HG03521 (cell line): Measurements from ENCODE around the gene RAD51AP1.
"Not testable (repeated sequence)": the region's sequence is repeated elsewhere in the genome, so short reads cannot be mapped to it uniquely, and the experiment has no call there.

Source experiments
- ATAC-seq: cut with Tn5 transposase; IDR thresholded peaks from one replicate; pipeline ENCODE4 v1.9.1; 2021; ENCODE audit warnings: mild to moderate bottlenecking, moderate library complexity; ENCODE audit not compliant: unreplicated experiment

Gene RAD51AP1, protein sequence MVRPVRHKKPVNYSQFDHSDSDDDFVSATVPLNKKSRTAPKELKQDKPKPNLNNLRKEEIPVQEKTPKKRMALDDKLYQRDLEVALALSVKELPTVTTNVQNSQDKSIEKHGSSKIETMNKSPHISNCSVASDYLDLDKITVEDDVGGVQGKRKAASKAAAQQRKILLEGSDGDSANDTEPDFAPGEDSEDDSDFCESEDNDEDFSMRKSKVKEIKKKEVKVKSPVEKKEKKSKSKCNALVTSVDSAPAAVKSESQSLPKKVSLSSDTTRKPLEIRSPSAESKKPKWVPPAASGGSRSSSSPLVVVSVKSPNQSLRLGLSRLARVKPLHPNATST

DNA sequence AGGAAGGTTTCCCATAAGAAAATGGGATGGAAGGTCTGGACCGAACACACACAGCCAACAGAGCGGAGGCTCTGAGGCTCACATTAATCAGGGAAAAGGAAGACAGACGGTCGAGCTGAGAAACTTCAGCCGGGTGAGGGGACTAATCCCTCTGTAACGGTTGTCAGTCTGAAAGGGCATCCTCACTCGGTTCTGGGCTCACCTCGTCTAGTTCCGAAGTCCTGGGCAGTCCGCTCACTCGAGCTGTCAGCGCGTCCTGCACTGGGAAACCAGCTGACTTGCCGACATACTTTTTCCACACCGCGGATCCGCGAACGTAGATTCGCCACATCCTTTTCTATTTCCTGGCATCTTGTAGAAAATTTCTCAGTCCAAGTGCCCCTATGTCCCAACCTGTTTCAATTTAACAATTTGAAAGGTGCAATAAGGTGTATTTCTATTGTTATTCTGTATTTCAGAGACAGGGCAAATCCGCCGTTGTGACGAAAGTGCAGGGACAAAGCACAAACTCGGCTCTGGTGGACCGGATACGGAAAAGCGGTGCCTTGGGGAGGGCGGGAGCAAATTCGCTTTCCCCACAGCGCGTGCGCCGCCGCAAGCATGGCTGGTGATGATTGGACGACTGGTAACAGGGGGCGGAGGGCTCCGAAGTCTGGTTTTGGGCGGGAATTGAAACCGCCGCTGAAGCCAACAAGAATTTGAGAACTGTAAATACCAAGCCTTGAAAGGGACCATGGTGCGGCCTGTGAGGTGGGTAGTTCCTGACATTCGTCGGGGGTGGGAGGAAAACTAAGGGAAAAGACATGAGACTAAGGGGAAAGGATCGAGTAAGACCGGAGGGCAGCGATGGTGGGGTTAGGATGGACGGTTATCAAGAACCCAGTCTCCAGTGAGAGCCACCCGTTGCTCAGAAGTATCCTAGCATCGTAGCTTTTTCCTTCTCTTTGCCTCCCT, at the start of gene RAD51AP1:
TSS of gene RAD51AP1 (plus strand) at position 684 of the 954 bp plus-strand sequence. CDS start at position 734, 50 bp downstream.
- ATAC-seq = peak; percentile 88

DNA sequence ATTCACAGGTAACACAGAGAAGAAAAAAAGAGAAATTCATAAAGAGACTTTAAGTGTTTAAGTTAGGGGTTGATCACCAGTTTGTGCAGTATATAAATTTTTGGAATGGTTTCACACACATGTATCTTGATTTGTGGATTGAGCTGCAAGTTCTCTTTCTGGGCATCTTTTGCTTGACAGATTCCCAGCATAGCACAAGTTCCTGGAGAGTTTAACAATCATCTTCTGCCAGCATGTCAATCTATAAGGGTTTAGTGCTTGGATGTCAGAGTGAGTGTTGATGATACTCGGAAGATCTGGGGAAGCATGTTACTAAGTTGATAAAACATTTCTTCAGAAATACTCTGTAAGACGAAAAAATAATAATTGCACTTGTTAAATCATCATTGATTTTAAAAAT, 49.1 kb upstream of the RAD51AP1 start:
- ATAC-seq = no peak

DNA sequence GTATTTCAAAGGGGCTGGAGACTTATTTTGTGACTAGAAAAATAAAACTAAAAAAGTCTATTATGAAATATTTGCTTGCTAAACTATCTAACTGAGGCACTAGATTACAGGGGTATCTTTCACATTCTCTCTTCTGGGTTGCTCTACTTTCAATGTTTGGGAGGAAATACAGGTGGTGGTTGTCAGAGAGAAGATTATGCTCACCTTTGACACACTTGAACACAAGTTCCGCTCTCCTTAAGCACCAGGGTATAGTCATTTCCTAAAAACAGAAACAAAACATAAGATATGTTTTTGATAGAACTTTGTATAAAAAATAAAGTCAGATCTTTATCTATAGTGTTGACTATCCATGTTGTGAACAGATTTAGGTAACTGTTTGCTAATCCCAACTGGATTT, 47.7 kb upstream of the RAD51AP1 start:
- ATAC-seq = no peak

DNA sequence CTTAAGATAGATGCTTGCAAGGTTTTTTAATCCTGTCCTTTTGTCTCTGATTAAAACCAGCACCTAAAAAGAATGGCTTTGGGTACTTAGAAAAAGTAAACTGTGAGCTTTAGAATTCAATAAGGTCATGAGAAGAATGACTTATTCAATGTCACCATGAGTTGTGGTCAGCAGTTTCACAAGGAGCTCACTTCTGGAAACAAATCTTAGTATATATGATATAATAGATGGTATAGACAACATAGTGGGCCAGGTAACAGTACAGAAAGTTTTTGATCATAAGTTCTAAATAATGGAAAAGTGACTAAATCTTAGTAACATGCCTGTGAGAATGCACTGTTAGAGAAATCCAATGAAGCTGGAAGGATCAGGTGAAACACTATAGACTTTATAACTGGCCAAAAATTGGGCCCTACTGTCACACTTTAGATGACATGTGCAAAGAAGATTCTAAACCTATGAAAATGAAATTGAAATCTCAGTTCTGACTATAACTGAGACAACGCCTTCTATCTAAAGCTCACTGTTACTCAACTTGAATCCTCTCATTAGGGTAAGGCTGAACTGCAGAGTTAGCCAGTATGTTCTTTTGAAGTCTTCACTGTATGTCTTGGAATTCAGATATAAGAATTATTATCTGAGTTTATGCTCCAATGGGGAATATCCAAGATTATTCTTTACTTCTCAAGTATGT, 42.4 kb upstream of the RAD51AP1 start:
- peak; percentile 92 for ATAC-seq

DNA sequence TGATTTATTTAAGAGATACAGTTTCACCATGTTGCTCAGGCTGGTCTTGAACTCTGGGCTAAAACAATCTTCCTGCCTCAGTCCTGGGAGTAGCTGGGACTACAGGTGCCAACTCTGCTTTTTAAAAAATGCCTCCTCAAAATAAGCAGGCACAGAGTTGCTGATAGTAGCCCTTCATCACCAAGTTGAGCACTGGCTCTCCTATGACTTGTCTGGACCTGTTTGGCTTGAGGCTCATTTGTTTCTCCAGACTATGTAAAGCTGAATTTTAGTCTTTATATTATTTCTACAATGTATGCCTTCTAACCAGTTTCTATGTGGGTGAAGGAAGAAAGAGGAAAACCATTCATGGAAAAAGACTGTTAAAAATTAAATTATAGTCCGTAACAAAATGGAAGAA, 39.5 kb upstream of the RAD51AP1 start:
- no peak for ATAC-seq

DNA sequence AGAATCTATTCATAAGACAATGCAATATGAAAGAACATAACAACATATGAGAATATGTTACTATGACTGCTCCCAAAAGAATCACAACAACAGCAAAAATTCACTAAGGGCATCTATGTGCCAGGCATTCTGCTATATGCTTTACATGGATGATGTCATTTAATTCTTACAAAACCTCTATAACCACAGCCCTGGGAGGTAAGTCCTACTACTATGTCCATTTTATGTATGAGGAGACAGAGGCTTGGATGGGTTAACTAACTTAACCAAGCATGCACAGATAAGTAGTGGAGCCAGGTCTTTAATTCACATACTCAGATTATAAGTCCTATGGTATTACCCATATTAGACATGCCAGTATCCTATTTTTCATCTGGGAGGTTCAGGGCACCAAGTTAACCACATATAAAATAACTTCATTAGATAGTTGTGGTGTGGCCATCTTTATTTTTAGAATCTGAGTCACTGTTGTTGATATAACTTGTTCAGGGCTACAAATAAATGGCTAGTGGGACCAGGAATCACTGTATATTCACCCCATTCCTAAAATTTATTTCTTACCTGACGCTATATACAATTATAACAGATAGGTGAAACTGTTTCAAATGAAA, 33.2 kb upstream of the RAD51AP1 start:
- no peak for ATAC-seq

DNA sequence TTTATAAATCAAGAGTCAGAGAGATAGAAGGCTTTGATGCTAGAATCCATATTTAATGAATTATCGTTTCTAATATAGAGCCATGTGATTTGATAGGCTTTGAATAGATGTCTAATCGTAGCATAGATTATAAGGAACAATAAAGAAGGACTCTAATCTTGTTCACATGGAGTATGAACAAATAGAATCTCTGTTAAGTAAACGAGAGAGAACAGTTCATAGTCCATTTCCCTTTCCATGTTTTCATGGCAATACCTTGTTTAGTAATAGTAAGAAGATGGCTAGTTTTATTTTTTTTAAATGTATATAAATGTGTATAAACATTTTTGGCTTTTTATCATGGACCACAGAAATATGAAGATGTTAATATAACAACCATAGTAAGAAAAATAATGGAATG, 32.3 kb upstream of the RAD51AP1 start:
- ATAC-seq = no peak

DNA sequence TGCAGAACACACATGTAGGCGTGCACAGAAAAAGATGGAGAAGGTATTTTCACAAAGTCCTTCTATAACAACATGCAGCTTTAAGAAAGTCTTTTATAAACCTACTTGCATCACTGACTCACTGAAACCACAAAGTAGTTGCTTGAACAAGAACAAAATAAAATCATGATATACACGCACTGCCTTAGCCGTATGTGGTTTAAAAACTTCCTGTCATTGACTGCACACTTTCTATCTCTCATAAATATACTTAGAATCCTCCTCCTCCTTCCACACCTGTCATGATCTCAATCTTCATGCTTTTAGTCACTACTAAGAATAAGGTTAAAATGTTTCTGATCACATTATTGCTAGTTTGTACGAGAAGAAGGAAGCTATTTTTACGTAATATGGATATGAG, 31.8 kb upstream of the RAD51AP1 start:
- ATAC-seq = no peak

DNA sequence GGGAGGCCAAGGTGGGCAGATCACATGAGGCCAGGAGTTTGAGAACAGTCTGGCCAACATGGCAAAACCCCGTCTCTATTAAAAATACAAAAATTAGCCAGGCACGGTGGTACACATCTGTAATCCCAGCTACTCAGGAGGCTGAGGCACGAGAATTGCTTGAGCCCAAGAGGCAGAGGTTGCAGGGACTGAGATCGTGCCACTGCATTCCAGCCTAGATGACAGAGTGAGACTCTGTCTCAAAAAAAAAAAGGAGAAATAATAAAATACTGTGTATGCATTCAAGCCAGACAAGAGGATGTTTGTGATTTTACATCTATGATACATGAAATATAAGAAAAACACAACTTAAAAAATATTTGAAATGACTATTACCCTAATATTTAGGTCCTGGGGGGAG, 30.2 kb upstream of the RAD51AP1 start:
- not testable (repeated sequence) for ATAC-seq

DNA sequence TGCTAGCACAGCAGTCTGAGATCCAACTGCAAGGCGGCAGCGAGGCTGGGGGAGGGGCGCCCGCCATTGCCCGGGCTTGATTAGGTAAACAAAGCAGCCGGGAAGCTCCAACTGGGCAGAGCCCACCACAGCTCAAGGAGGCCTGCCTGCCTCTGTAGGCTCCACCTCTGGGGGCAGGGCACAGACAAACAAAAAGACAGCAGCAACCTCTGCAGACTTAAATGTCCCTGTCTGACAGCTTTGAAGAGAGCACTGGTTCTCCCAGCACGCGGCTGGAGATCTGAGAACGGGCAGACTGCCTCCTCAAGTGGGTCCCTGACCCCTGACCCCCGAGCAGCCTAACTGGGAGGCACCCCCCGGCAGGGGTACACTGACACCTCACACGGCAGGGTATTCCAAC, 29.4 kb upstream of the RAD51AP1 start:
- not testable (repeated sequence) for ATAC-seq

DNA sequence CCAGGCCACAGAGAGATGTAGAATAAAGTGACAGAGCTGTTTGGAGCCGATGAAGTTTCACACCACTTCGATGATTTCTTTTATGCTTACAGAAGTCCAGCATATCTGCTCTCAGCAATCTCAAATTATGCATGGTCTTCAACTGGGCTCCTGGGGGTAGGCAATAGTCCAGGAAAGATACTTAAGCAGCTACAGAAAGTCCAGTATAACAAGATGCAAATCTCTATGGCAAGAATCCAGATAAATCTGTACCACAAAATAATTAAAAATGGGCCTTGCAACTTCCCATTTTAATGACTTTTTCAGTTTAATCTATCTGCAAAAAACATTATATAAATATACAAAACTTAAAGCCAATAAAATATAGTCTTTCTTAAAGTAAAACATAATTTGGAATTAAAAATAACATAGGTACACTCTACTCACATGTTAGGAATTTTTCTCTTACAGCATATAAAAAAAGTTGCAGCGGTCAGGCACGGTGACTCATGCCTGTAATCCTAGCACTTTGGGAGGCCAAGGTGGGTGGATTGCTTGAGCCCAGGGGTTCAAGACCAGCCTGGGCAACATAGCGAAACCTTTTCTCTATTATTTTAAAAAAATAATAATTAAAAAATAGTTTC, 20.5 kb upstream of the RAD51AP1 start:
- ATAC-seq = no peak

DNA sequence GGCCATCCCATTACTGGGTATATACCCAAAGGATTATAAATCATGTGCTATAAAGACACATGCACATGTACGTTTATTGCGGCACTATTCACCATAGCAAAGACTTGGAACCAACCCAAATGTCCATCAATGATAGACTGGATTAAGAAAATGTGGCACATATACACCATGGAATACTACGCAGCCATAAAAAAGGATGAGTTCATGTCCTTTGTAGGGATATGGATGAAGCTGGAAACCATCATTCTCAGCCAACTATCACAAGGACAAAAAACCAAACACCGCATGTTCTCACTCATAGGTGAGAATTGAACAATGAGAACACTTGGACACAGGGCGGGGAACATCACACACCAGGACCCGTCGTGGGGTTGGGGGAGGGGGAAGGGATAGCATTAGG, 15.2 kb upstream of the RAD51AP1 start:
- not testable (repeated sequence) for ATAC-seq

DNA sequence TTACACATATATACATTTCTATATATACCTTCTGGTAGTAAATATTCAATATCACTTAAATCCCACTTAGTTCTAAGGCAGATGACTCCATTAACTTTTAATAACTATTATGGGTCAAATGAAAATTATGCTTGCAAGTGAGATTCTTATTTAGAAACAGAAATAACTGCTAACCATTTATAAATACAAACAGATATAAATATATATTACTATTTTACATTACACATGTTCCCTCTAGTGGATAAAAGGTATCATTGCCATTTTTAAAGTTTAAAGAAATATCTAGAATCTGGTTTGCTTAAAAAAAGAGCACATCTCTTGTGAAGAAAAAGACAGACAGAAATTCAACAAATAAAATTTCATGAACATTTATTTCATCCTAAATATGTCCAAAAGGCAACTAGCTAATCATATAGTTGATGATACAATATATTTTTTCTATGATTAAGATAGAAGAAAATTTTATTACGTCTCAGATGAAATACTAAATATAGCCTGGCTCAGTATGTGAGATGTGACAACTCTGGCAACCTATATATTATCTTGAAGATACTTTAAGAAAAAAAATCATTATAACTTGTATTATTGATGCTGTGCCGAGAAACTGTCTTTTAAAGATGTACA, 11.7 kb upstream of the RAD51AP1 start:
- no peak for ATAC-seq

DNA sequence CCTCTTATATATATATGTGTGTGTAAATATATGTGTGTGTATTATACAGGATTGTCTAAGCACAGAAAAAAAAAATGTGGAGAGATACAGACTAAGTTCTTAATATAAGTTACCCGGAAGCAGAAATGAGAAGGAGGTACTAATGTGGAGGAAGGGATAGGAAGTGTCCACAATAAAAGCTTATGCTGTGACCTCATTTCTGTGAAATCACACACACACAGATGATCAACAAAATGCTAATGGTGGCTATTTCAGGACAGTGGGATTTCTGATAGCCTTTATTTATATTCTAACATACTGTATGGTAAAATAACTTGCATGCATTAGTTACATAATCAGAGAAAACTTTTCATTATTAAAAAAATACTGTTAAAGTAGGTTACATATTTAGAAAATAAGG, 8.5 kb upstream of the RAD51AP1 start:
- ATAC-seq = no peak

DNA sequence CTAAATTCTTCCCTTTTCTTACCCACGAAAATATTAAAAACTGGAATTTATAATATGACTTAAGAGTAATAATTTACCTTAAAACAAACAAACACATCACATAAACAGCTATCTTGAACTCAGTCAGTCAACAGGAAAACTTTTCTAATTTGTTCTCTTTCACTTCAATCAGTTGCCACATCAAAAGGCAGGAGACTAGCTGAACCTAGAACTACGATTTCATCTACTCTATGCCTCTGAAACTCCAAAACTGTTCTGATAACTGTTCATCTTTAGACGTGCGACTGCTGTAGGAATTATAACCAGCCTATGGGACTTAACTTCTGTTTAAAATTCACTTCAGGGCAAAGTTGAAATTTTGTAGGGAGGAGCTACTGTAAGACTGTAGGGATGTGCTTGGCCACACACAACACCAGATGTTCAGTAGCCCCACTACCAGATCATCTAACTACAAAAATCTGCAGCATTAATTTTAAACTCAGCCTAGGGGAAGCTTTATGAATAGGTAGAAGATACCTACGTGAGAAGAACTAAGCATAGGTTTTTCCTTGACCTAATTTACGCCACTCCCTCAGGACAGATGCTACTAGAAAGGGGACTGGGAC, 7.6 kb upstream of the RAD51AP1 start:
- ATAC-seq = no peak

DNA sequence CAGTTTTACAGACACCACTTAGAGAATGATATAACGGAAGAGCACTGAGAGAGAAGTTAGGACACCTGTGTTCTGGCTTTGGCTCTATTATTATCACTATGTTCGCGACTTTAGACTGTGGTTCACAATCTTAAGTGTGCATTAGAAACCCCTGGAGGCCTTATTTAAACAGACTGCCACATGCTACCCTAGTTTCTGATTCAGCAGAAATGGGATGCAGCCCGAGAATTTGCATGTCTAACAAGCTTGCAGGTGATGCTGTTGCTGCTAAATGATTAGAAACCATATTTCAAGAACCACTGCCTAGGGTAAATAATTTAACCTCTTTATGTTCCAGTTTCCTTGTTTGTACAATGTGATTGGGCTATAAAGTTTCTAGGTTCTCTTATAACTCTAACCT, 3.6 kb upstream of the RAD51AP1 start:
- ATAC-seq = no peak

DNA sequence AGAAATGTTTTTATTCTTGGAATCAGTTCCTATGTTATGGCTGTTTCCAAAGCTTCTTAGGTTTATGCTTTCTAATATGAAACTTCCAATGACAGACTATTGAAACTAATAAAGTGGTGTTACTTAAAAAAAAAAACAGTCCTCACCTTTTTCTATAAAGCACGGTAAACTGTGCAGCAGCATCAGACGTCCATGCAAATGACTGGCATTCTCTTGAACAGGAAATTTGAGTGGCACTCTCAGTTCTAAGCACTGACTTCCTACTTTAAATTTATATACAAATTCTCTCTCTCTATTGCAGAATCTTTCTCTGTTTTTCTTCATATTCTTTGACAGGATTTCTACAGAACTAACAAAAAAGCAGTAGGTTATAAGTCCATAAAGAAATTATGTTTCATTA, 2.8 kb upstream of the RAD51AP1 start:
- ATAC-seq = no peak

DNA sequence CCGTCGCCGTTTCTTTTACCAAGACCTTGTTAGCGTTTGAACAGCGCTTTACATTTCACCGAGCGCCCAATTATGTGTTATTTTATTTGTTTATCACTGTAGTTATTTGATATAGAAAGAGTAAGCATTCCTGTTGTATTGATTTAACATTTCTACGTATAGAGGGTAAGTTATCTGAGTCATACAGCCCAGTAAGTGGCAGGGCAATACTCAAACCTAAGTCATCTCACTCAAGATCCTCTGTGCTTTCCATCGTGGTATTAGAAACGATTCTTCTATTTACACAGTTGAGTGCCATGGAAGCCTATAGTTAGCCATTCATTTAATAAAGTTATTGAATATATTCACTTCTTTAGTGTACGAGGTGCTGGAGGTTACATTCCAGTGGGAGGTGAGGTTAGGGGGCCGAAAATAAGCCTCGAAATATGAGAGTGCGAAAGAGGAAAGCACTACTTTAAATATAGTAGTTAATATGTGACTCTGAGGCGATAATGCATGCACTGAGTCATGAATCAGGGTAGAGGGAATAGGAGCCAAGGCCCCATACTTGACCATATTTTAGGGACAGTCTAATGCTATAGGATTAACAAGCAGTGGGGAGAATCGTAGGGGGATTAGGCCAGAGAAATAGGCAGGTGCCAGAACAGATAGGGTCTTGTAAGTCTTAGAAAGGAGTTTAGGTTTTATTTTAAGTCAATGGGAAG, 629 bp downstream of the RAD51AP1 start:
- ATAC-seq = no peak

DNA sequence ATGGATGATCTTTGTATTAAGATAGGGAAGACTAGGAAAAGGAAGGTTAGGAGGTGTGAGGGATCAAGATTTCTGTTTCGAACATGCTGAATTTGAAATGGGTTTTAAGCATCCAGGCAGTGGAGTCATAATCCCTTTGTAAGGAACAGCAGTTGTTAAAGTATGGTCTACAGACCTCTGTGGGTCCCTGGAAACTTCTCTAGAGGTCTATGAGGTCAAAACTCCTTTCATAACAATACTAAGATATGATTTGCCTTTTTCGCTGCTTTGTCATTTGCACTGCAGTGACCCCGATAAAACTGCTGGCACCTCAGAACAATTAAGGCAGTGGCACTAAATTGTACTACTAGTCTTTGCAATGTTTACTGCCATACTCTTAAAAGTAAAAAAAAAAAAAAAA, 1.5 kb downstream of the RAD51AP1 start:
- ATAC-seq = no peak
